Stomach (tissue), 9 donors: ENCODE data around the gene PCSK2. TPM values are rescaled to one million over a fixed set of nuclear protein-coding genes. Genes with fewer than 3 reads are reported as not detected.
A peak's percentile ranks its signal among the peaks of the same experiment; 100 is the strongest.

Source experiments
- DNase-seq, 2 donors: peaks; one replicate each; pipeline versions ENCODE4 v3.0.0 to v3.0.0-alpha.2; 2013 to 2019
- H3K27ac ChIP-seq, 5 donors: fragments of 200-600 bp in 4 of 5; sonication (generic) in 4 of 5; one replicate each; pipeline ENCODE4 v1.5.1; 2013 to 2019; ENCODE audit warnings: mild to moderate bottlenecking in 1 of 5, moderate library complexity in 1 of 5
- H3K27me3 ChIP-seq, 3 donors: fragments of 200-600 bp; sonication (generic); one replicate each; pipeline ENCODE4 v1.5.1; 2017 to 2019; ENCODE audit warnings: mixed run types in 1 of 3
- H3K36me3 ChIP-seq, 4 donors: fragments of 200-600 bp; sonication (generic); 1 replicate in 3 of 4; 2 replicates in 1 of 4; pipeline ENCODE4 v1.5.1; 2016 to 2019
- H3K4me1 ChIP-seq, 4 donors: fragments of 200-600 bp; sonication (generic); one replicate each; pipeline ENCODE4 v1.5.1; 2016 to 2019
- H3K4me3 ChIP-seq, 4 donors: fragments of 200-600 bp; sonication (generic) in 3 of 4; one replicate each; pipeline ENCODE4 v1.5.1; 2016 to 2019; ENCODE audit warnings: mild to moderate bottlenecking in 1 of 4
- H3K9me3 ChIP-seq, 4 donors: fragments of 200-600 bp; sonication (generic); one replicate each; pipeline ENCODE4 v1.5.1; 2016 to 2019
- CTCF ChIP-seq, 7 experiments: fragments of 450-650 bp in 4 of 7; fragments of 200-600 bp in 3 of 7; sonication (generic) in 3 of 7; IDR thresholded peaks; one replicate each; pipeline ENCODE4 v1.5.1; 2016 to 2019; ENCODE audit warnings: antibody characterized with exemption in 7 of 7, control low read depth in 2 of 7, mild to moderate bottlenecking in 1 of 7
- EP300 ChIP-seq: sonication (generic); formaldehyde crosslinking; IDR thresholded peaks from one replicate; pipeline ENCODE4 v1.6.1; 2017; ENCODE audit warnings: antibody characterized with exemption
- POLR2A ChIP-seq, 4 donors: fragments of 450-650 bp; IDR thresholded peaks; one replicate each; pipeline ENCODE4 v1.6.1; 2016; ENCODE audit warnings: antibody characterized with exemption in 4 of 4, control low read depth in 2 of 4, mild to moderate bottlenecking in 1 of 4, moderate library complexity in 1 of 4
- POLR2AphosphoS5 ChIP-seq, 3 donors: sonication (generic); formaldehyde crosslinking; IDR thresholded peaks; one replicate each; pipeline ENCODE4 v1.6.1; 2016; ENCODE audit warnings: antibody characterized with exemption in 3 of 3
- WGBS, 5 donors: extraction: QIAGEN DNeasy Blood & Tissue Kit in 3 of 5; methylation state at CpG; one replicate each; pipeline versions ENCODE4 v1.1.5 to v1.1.7; 2013 to 2018; 5-methylcytosine and 5-hydroxymethylcytosine counted together
- intact Hi-C: fragments of 100-400 bp; cut with DNase I; formaldehyde crosslinking; loops from one replicate; pipeline ENCODE4 v1.15.1; 2023; ENCODE audit warnings: low total_unique reads
- polyA plus RNA-seq, 3 donors: library from polyadenylated mRNA; stranded (reverse); fragments of 200-250 nt; gene quantifications; one replicate each; pipeline ENCODE4 v1.2.3, GENCODE V29; 2013
- total RNA-seq, 5 donors: library from RNA; depleted of rRNA; stranded (reverse); fragments of >200 nt; gene quantifications; one replicate each; pipeline versions ENCODE4 v1.1.0 to v1.2.3, GENCODE V29; 2014 to 2016
- donor health status: healthy with polysubstance abuse.
- donor health status: Bipolar disorder and iron deficiency.
- donor health status: healthy.

PCSK2 gene
- total and polyA plus RNA-seq, 8 donors = 0.15 to 3.7 (median 1.2) TPM; not detected in 2

- Histone ChIP-seq H3K4me3 (no peak overlapping the region), H3K9me3 (no peaks in the 10 kb centered on the region), H3K27me3 (no peaks in the 10 kb centered on the region), H3K36me3 (no peaks in the 10 kb centered on the region), H3K4me1 (no peaks in the 10 kb centered on the region), H3K27ac (no peak overlapping the region)
- 87 to 90% (median 87%) methylated on average over 3 of the region's 3 CpGs for WGBS, 5 donors
- no peak for DNase-seq
- intact Hi-C loops = no loop called here
- TF ChIP-seq POLR2AphosphoS5 (IDR thresholded peaks at IDR 0.05) (no peak), CTCF (IDR thresholded peaks at IDR 0.05) (no peak), EP300 (no peak), POLR2A (IDR thresholded peaks at IDR 0.05) (no peak)
Observed at GRCh38 chr20:17350321-17350720, 123.5 kb downstream of the PCSK2 start.

GRCh38 chr20:17357238-17357637 is 130.4 kb downstream of the PCSK2 start:
- H3K36me3 ChIP-seq = no peaks in the 10 kb centered on the region
- no peaks in the 10 kb centered on the region for H3K27me3 ChIP-seq
- WGBS, 5 donors = 15 to 28% (median 22%) methylated on average over 2 of the region's 2 CpGs
- TF ChIP-seq POLR2A (IDR thresholded peaks at IDR 0.05) (no peak), POLR2AphosphoS5 (IDR thresholded peaks at IDR 0.05) (no peak), EP300 (no peak), CTCF (IDR thresholded peaks at IDR 0.05) (no peak)
- H3K27ac ChIP-seq = no peak overlapping the region
- H3K9me3 ChIP-seq = no peaks in the 10 kb centered on the region
- intact Hi-C loops = no loop called here
- H3K4me1 ChIP-seq = peaks cover 0 to 5% (median 0%) of the 10 kb centered on the region in 4 donors
- H3K4me3 ChIP-seq = no peak overlapping the region
- peak in 1 of 2 donors; percentile 9 for DNase-seq

- no peak overlapping the region for H3K4me3 ChIP-seq
- no peaks in the 10 kb centered on the region for H3K36me3 ChIP-seq
- no peaks in the 10 kb centered on the region for H3K27me3 ChIP-seq
- DNase-seq = peak in 1 of 2 donors; percentile 10
- peaks cover 0 to 5% (median 0%) of the 10 kb centered on the region in 4 donors for H3K4me1 ChIP-seq
- intact Hi-C loops = no loop called here
- WGBS, 5 donors = 24 to 42% (median 31%) methylated on average over 1 of the region's 1 CpG
- TF ChIP-seq EP300 (no peak), POLR2AphosphoS5 (IDR thresholded peaks at IDR 0.05) (no peak), POLR2A (IDR thresholded peaks at IDR 0.05) (no peak), CTCF (IDR thresholded peaks at IDR 0.05) (no peak)
- H3K27ac ChIP-seq = no peak overlapping the region
- H3K9me3 ChIP-seq = no peaks in the 10 kb centered on the region
Observed at GRCh38 chr20:17358854-17359253, 132.0 kb downstream of the PCSK2 start.

- Histone ChIP-seq H3K4me1 (no peaks in the 10 kb centered on the region), H3K9me3 (no peaks in the 10 kb centered on the region), H3K27me3 (no peaks in the 10 kb centered on the region), H3K36me3 (no peaks in the 10 kb centered on the region), H3K27ac (no peak overlapping the region), H3K4me3 (no peak overlapping the region)
- TF ChIP-seq POLR2AphosphoS5 (IDR thresholded peaks at IDR 0.05) = no peak
- TF ChIP-seq EP300 = no peak
- TF ChIP-seq CTCF (IDR thresholded peaks at IDR 0.05) = no peak
- no peak for DNase-seq
- intact Hi-C loops = no loop called here
- WGBS, 5 donors = 77 to 90% (median 86%) methylated on average over 4 of the region's 4 CpGs
Observed at GRCh38 chr20:17364681-17365080, 137.8 kb downstream of the PCSK2 start.
